Ovary (tissue), 3 donors: ENCODE measurements around the gene SERINC3.

Experiments
- CTCF ChIP-seq, 3 donors: fragments of 450-650 bp in 2 of 3; fragments of 200-600 bp in 1 of 3; IDR thresholded peaks; one replicate each; pipeline versions ENCODE4 v1.5.1 to v1.8.0; 2016 to 2022; ENCODE audit warnings: antibody characterized with exemption in 3 of 3, mild to moderate bottlenecking in 1 of 3
- EP300 ChIP-seq: sonication (generic); formaldehyde crosslinking; IDR thresholded peaks from one replicate; pipeline ENCODE4 v1.6.1; 2017; ENCODE audit warnings: antibody characterized with exemption
- POLR2A ChIP-seq: fragments of 450-650 bp; IDR thresholded peaks from one replicate; pipeline ENCODE4 v1.6.1; 2017; ENCODE audit warnings: antibody characterized with exemption, mild to moderate bottlenecking, moderate library complexity
- donor health status: DM: no; HTN: no; CAD: no.

- TF ChIP-seq CTCF (IDR thresholded peaks at IDR 0.05) (no peak), EP300 (no peak), POLR2A (no peak)
These were observed 21.5 kb upstream of the SERINC3 start for GRCh38 chr20:44543358-44543757.
